HG02885 (cell line): ENCODE results near the gene KCTD18.

ENCODE experiments used
- ATAC-seq: cut with Tn5 transposase; IDR thresholded peaks from one replicate; pipeline ENCODE4 v1.9.1; 2021; ENCODE audit warnings: mild to moderate bottlenecking; ENCODE audit not compliant: unreplicated experiment, poor library complexity

The KCTD18 gene

GRCh38 chr2:200488169-200488568, 21.7 kb downstream of the KCTD18 start:
- ATAC-seq, result no peak

- no peak for ATAC-seq
Observed at GRCh38 chr2:200486529-200486928, 23.3 kb downstream of the KCTD18 start.

- no peak for ATAC-seq
Observed at GRCh38 chr2:200484934-200485333, 24.9 kb downstream of the KCTD18 start.

GRCh38 chr2:200483729-200484198, 26.1 kb downstream of the KCTD18 start:
- peak; percentile 79 for ATAC-seq

- no peak for ATAC-seq
Observed at GRCh38 chr2:200482194-200482593, 27.7 kb downstream of the KCTD18 start.

- no peak for ATAC-seq
Observed at GRCh38 chr2:200479692-200480265, 30.1 kb downstream of the KCTD18 start.

- no peak for ATAC-seq
Observed at GRCh38 chr2:200477667-200478131, 32.2 kb downstream of the KCTD18 start.

GRCh38 chr2:200476836-200477235, 33.0 kb downstream of the KCTD18 start:
- ATAC-seq, result no peak

GRCh38 chr2:200475795-200476194, 34.1 kb downstream of the KCTD18 start:
- no peak for ATAC-seq

- no peak for ATAC-seq
Observed at GRCh38 chr2:200472853-200473464, 36.9 kb downstream of the KCTD18 start.

GRCh38 chr2:200471928-200472645, 37.8 kb downstream of the KCTD18 start:
- ATAC-seq, result peak; percentile 20

GRCh38 chr2:200471324-200471848, 38.5 kb downstream of the KCTD18 start:
- peak; percentile 80 for ATAC-seq

GRCh38 chr2:200470230-200470629, 39.6 kb downstream of the KCTD18 start:
- no peak for ATAC-seq

GRCh38 chr2:200469708-200470211, 40.1 kb downstream of the KCTD18 start:
- ATAC-seq, result no peak

- no peak for ATAC-seq
Observed at GRCh38 chr2:200467806-200468681, 41.8 kb downstream of the KCTD18 start.

- no peak for ATAC-seq
Observed at GRCh38 chr2:200466425-200467418, 43.1 kb downstream of the KCTD18 start.

GRCh38 chr2:200463452-200463851, 46.4 kb downstream of the KCTD18 start:
- no peak for ATAC-seq

- ATAC-seq, result no peak
Observed at GRCh38 chr2:200461846-200462710, 47.8 kb downstream of the KCTD18 start.
